Skeletal muscle satellite cell (primary cell): Measurements from ENCODE around the gene IRGC.
"Not testable (repeated sequence)": the region's sequence is repeated elsewhere in the genome, so short reads cannot be mapped to it uniquely, and the experiment has no call there.

Experiments
- H3K27me3 ChIP-seq: 2 replicates; pipeline ENCODE4 v1.7.0; 2013; ENCODE audit warnings: low read length; ENCODE audit not compliant: control insufficient read depth, insufficient read depth
- H3K36me3 ChIP-seq: 2 replicates; pipeline ENCODE4 v1.7.0; 2013; ENCODE audit warnings: mild to moderate bottlenecking, control low read depth, low read length; ENCODE audit not compliant: insufficient read depth
- H3K4me1 ChIP-seq: 2 replicates; pipeline ENCODE4 v1.7.0; 2013; ENCODE audit warnings: low read length; ENCODE audit not compliant: control insufficient read depth, insufficient read depth
- H3K4me2 ChIP-seq: 2 replicates; pipeline ENCODE4 v1.7.0; 2013; ENCODE audit warnings: mild to moderate bottlenecking, low read length
- H3K4me3 ChIP-seq: 2 replicates; pipeline ENCODE4 v1.7.0; 2013; ENCODE audit warnings: low read length
- H3K9ac ChIP-seq: 2 replicates; pipeline ENCODE4 v1.7.0; 2013; ENCODE audit warnings: mild to moderate bottlenecking, low read depth, low read length, moderate library complexity
- H3K9me3 ChIP-seq: replicated peaks from 2 replicates; pipeline ENCODE4 v1.7.0; 2013; ENCODE audit warnings: mild to moderate bottlenecking, control low read depth, low read length

Gene IRGC

DNA sequence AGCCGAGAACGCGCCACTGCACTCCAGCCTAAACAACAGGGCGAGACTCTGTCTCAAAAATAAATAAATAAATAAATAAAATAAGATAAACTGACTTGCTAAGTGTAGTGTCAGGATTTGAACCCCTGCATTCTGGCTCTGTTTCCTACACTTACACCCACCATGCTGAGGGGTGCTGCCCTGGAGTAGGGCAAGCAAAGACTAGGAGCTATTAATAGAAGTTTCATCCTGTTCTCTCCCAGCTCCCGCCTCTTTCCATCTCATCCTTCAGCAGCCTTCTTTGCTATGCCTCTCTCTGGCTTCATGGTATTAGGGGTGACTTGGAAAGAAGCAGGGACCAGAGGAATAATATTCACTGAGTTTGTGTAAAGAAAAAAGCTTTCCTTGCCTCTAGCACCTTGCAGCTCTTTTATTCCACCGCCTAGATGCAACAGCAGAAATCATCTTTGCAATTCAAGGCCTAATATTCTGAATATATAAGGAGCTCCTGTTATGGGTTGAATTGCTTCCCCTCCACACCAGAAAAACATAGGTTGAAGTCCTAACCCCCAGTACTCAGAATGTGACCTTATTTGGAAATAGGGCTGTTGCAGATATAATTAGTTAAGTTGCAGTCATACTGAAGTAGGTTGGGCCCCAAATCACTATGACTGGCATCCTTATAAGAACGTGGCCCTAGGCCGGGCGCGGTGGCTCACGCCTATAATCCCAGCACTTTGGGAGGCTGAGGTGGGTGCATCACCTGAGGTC lies 37.2 kb upstream of the IRGC start:
- Histone ChIP-seq H3K4me2 (no peak overlapping the region), H3K9me3 (no peaks in the 10 kb centered on the region), H3K4me1 (peaks cover 16% of the 10 kb centered on the region), H3K27me3 (no peaks in the 10 kb centered on the region), H3K36me3 (no peaks in the 10 kb centered on the region), H3K9ac (no peak overlapping the region), H3K4me3 (no peak overlapping the region)

DNA sequence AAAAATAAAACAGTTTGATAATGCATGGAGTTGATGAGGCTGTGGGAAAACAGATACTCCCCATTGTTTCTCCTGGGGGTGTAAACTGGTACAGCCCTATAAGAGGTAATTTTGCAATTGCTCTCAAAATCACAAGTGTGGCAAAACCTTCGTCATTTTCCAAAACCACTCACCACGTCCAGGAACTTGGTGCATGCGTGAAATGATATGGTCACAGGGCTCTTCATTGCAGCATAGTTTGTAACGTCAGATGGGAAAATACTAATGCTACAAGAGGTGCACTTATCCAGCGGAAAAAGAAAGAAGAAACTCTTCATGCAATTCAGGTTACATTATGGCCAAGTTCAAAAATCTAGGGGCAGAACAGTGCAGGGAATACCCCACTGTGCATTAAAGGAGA lies 34.1 kb upstream of the IRGC start:
- Histone ChIP-seq H3K27me3 (peaks cover 5% of the 10 kb centered on the region), H3K36me3 (no peaks in the 10 kb centered on the region), H3K4me1 (no peaks in the 10 kb centered on the region), H3K4me3 (no peak overlapping the region), H3K9me3 (no peaks in the 10 kb centered on the region), H3K9ac (no peak overlapping the region), H3K4me2 (no peak overlapping the region)

DNA sequence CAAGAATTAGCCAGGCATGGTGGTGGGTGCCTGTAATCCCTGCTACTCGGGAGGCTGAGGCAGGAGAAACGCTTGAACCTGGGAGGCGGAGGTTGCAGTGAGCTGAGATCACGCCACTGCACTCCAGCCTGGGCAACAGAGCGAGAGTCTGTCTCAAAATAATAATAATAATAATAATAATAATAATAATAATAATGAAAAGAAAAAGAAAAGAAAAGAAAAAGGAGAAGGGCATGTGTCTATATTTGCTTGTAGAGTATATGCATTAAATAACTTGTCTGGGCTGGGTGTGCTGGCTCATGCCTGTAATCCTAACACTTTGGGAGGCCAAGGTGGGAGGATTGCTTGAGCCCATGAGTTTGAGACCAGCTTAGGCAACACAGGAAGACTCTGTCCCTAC lies 33.6 kb upstream of the IRGC start:
- not testable (repeated sequence) for H3K4me2 ChIP-seq, H3K36me3 ChIP-seq, H3K4me3 ChIP-seq, H3K4me1 ChIP-seq, H3K27me3 ChIP-seq, H3K9me3 ChIP-seq, H3K9ac ChIP-seq

DNA sequence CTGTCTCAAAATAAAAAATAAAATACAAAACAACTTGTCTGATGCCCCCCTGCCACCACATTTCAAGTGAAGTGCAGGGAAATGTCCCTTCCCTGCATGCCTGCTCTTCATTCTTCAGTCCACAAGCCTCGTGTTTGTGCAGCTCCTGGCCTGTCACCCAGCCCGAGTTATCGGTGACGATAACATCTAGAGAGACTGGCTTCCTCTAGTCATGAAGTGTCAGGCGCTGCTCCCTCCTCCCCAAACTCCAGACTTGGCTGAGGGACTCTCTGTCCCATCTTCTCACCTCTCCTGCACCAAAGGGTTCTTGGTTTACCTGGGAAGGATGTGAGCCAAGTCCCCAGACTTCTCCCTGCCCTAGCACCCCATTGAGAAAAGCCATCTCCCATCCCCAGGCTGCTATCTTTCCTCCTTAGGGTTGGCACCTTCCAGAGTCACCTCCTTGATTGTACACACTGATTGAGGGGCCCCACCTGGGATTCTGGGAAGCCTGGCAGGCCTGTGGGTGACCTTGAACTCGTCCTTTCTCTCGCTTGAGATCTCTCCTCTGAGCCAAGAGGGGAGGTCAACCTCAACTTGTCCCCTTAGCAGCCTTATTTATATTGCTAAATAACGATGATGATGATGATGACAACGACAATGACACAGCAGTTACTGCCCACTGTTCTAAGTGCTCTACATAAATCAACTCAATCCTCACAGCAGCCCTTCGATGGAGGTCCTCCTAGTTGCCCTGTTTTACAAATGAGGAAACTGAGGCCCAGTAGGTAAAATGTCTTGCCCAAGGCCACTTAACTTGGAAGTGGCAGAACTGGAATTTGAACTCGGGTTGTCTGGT lies 32.8 kb upstream of the IRGC start:
- Histone ChIP-seq H3K27me3 (peaks cover 7% of the 10 kb centered on the region), H3K4me1 (no peaks in the 10 kb centered on the region), H3K4me3 (no peak overlapping the region), H3K4me2 (no peak overlapping the region), H3K9ac (no peak overlapping the region), H3K36me3 (no peaks in the 10 kb centered on the region), H3K9me3 (no peaks in the 10 kb centered on the region)

DNA sequence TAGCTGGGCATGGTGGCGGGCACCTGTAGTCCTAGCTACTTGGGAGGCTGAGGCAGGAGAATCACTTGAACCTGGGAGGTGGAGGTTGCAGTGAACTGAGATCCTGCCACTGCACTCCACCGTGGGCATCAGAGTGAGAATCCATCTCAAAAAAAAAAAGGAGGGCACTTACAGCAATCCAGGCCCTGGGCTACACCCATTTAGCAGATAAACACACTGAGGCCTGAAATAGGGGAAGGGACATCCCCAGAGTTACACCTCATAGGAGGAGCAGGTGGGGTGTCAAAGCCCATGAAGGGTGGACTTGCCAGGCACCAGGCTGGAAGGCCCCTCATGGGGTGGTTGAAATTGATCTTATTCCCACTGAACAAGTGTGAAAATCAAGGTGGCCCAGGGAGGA lies 32.0 kb upstream of the IRGC start:
- no peaks in the 10 kb centered on the region for H3K9me3 ChIP-seq
- H3K4me1 ChIP-seq = no peaks in the 10 kb centered on the region
- no peak overlapping the region for H3K9ac ChIP-seq
- H3K4me3 ChIP-seq = no peak overlapping the region
- H3K36me3 ChIP-seq = no peaks in the 10 kb centered on the region
- H3K4me2 ChIP-seq = no peak overlapping the region
- peaks cover 7% of the 10 kb centered on the region for H3K27me3 ChIP-seq

DNA sequence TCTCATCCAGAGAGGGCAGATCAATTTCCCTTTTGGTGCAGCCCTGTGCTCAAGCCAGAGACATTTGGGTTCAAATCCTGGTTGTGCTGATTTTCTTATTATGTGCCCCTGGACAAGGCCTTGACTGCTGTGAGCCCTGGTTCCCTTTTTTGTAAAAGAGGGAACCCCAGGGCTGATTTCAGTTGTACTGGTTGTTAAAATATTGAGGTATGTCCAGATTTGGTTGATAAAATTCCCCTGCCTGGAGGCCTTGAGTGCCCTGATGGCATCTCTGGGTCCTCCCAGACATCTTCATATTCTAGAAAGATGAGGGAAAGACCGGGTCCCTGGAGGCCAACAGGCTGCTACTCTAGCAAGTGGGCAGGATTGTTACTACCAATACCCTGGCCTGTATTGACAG lies 31.6 kb upstream of the IRGC start:
- peaks cover 7% of the 10 kb centered on the region for H3K27me3 ChIP-seq

DNA sequence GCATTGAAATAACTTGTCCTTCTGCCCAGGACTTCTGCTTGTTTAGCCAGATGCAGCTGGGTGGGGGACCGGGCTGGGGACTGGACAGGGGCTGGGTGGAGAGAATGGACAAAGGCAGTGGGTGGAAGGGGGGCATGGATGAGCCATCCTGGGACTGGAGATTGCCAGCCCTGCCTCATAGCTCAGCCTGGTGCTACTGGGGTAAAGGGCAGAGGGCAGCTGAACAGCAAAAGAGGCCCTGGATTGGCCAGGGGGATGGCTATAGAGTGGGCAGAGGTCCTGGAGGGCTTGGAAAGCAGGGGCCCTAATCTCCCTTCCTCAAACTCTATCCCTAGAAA lies 28.2 kb upstream of the IRGC start:
- Histone ChIP-seq H3K27me3 (peaks cover 7% of the 10 kb centered on the region), H3K4me2 (no peak overlapping the region), H3K36me3 (no peaks in the 10 kb centered on the region), H3K4me3 (no peak overlapping the region), H3K9ac (no peak overlapping the region), H3K9me3 (peaks cover 10% of the 10 kb centered on the region), H3K4me1 (no peaks in the 10 kb centered on the region)

More for the DNA sequence above, 31.6 kb upstream of the IRGC start:
- H3K4me1 ChIP-seq = no peaks in the 10 kb centered on the region
- no peaks in the 10 kb centered on the region for H3K9me3 ChIP-seq
- H3K4me3 ChIP-seq = no peak overlapping the region
- H3K9ac ChIP-seq = no peak overlapping the region
- no peak overlapping the region for H3K4me2 ChIP-seq
- H3K36me3 ChIP-seq = no peaks in the 10 kb centered on the region

DNA sequence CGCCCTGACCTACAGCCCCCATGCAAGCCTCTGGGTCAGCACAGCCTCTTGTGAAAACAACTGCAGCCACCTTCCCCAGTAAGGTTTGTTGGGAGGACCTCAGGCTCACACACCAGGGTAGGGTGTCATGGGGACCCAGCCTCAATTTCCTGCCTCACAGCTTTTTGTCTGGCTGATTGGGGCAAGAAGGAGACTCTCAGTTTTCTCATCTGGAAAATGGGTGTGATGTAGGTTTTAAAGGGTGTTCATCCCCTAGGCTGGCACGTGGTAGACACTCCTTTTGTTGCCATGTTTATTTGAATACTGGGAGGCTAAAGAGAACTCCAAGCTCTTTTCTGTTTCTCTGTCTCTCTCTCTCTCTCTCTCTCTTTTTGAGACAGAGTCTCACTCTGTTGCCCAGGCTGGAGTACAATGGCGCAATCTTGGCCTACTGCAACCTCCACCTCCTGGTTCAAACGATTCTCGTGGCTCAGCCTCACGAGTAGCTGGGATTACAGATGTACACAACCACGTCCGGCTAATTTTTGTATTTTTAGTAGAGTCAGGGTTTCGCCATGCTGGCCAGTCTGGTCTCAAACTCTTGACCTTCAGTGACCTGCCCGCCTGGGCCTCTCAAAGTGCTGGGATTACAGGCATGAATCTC lies 27.7 kb upstream of the IRGC start:
- Histone ChIP-seq H3K4me3 (no peak overlapping the region), H3K36me3 (no peaks in the 10 kb centered on the region), H3K4me2 (no peak overlapping the region), H3K27me3 (peaks cover 7% of the 10 kb centered on the region), H3K9me3 (peaks cover 10% of the 10 kb centered on the region), H3K9ac (no peak overlapping the region), H3K4me1 (no peaks in the 10 kb centered on the region)

DNA sequence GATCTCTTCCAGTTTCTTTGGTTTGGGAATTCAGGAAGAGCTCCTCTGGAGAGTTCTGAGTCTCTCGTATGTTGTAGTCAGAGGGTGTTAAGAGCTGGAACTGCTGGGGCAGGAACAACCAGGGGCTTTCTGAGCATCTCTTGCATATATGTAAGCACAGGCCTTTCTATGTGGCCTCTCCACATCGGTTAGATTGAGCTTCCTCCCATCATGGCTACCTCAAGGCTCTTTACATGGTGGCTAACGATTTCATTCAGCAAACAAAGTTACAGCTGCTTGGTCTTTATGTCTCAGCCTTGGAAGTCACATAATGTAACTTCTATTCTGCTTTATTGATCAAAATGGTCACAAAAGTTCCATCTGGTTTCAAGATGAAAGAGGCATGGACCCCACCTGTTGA lies 25.4 kb upstream of the IRGC start:
- H3K4me2 ChIP-seq = no peak overlapping the region
- no peak overlapping the region for H3K4me3 ChIP-seq
- no peak overlapping the region for H3K9ac ChIP-seq
- H3K4me1 ChIP-seq = no peaks in the 10 kb centered on the region
- no peaks in the 10 kb centered on the region for H3K36me3 ChIP-seq
- peaks cover 14% of the 10 kb centered on the region for H3K27me3 ChIP-seq
- peaks cover 10% of the 10 kb centered on the region for H3K9me3 ChIP-seq

DNA sequence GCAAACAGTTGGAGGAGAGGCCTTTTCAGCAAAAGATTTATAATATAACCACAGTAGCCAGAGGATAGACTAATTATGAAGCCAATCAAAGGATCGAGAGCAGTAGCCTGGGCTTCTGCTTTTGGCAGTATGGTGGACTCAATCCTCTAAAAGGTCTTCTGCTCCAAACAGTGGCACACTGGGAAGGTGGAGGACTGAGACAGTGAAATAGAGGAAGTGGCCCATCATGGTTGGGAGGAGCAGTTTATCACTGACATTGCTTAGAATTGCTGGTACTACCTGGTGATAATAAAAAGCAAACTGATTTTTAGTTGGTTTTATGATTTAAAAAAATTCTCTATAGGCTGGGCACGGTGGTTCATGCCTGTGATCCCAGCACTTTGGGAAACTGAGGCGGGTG lies 25.0 kb upstream of the IRGC start:
- Histone ChIP-seq H3K4me2 (no peak overlapping the region), H3K9ac (no peak overlapping the region), H3K36me3 (no peaks in the 10 kb centered on the region), H3K9me3 (peaks cover 11% of the 10 kb centered on the region), H3K4me1 (no peaks in the 10 kb centered on the region), H3K27me3 (peaks cover 14% of the 10 kb centered on the region), H3K4me3 (no peak overlapping the region)

DNA sequence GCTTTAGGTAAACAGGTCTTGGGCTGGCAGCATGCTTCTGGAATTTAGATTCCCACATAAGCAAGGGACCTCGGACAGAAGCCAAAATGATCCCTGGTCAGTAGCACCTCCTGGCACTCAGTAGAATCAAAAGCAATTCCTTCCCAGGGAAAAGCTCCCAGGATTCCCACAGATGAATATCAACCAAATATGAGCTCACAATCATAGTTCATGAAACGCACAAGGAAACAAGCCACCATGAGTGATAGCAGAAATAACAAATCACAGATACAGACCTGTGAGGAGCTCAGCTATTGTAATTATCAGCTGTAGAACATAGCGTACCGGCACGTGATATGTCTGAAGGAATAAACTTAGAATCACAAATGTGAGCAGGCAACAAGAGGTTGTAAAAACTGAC lies 24.1 kb upstream of the IRGC start:
- H3K4me2 ChIP-seq = no peak overlapping the region
- no peak overlapping the region for H3K4me3 ChIP-seq
- H3K9ac ChIP-seq = no peak overlapping the region
- H3K27me3 ChIP-seq = peaks cover 12% of the 10 kb centered on the region
- no peaks in the 10 kb centered on the region for H3K4me1 ChIP-seq
- H3K36me3 ChIP-seq = no peaks in the 10 kb centered on the region
- H3K9me3 ChIP-seq = peaks cover 16% of the 10 kb centered on the region
